Ascending aorta (tissue), 2 donors: ENCODE measurements around the gene PRAME. TPM values are rescaled to one million over a fixed set of nuclear protein-coding genes. Genes with fewer than 3 reads are reported as not detected.
"Not testable (repeated sequence)": the region's sequence is repeated elsewhere in the genome, so short reads cannot be mapped to it uniquely, and the experiment has no call there.

Source experiments
- DNase-seq, 2 donors: peaks; one replicate each; pipeline ENCODE4 v3.0.0-alpha.2; 2019; ENCODE audit warnings: low spot score in 2 of 2
- H3K27ac ChIP-seq, 2 donors: fragments of 200-600 bp; sonication (generic); one replicate each; pipeline ENCODE4 v1.5.1; 2016 to 2017; ENCODE audit warnings: mild to moderate bottlenecking in 1 of 2
- H3K27me3 ChIP-seq: fragments of 200-600 bp; sonication (generic); one replicate; pipeline ENCODE4 v1.5.1; 2017
- H3K36me3 ChIP-seq, 2 donors: fragments of 200-600 bp; sonication (generic); one replicate each; pipeline ENCODE4 v1.5.1; 2016
- H3K4me1 ChIP-seq, 2 donors: fragments of 200-600 bp; sonication (generic); one replicate each; pipeline ENCODE4 v1.5.1; 2016 to 2017; ENCODE audit warnings: mild to moderate bottlenecking in 1 of 2
- H3K4me3 ChIP-seq, 2 donors: fragments of 200-600 bp; sonication (generic); one replicate each; pipeline ENCODE4 v1.5.1; 2016 to 2017; ENCODE audit warnings: mild to moderate bottlenecking in 1 of 2
- H3K9me3 ChIP-seq, 2 donors: fragments of 200-600 bp; sonication (generic); one replicate each; pipeline ENCODE4 v1.5.1; 2016
- intact Hi-C: fragments of 100-400 bp; cut with DNase I; formaldehyde crosslinking; loops from one replicate; pipeline ENCODE4 v1.15.1; 2023
- total RNA-seq: library from RNA; depleted of rRNA; stranded (reverse); fragments of >200 nt; gene quantifications from one replicate; pipeline ENCODE4 v1.1.0, GENCODE V29; 2016
- TF ChIP-seq, protein P1 (sequence below), 3 experiments: fragments of 200-600 bp in 2 of 3; fragments of 450-650 bp in 1 of 3; sonication (generic) in 2 of 3; IDR thresholded peaks; one replicate each; pipeline ENCODE4 v1.5.1; 2016 to 2019; ENCODE audit warnings: antibody characterized with exemption in 3 of 3, mild to moderate bottlenecking in 1 of 3, moderate library complexity in 1 of 3

PRAME gene
- total RNA-seq, 1 donor from 2014 or later = not detected

DNA sequence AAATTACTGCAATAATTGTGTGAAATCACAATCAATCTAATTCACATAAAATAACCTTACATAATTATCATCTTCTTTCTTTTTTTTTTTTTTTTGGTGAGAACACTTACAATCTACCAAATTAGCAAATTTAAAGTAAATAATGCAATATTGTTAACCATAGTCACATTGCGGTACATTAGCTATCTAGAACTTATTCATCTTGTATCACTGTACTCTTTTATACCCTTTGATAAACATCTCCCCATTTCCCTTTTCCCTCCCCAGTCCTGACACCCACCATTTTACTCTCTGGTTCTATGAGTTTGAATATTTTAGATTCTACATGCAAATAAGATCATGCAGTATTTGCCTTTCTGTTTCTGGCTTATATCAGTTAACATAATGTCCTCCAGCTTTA, 24.0 kb upstream of the PRAME start:
- no peaks in the 10 kb centered on the region for H3K4me1 ChIP-seq
- DNase-seq = no peak
- no peaks in the 10 kb centered on the region for H3K9me3 ChIP-seq
- H3K36me3 ChIP-seq = no peaks in the 10 kb centered on the region
- H3K27ac ChIP-seq = no peak overlapping the region
- intact Hi-C loops = no loop called here
- no peaks in the 10 kb centered on the region for H3K27me3 ChIP-seq
- TF ChIP-seq, protein P1, sequence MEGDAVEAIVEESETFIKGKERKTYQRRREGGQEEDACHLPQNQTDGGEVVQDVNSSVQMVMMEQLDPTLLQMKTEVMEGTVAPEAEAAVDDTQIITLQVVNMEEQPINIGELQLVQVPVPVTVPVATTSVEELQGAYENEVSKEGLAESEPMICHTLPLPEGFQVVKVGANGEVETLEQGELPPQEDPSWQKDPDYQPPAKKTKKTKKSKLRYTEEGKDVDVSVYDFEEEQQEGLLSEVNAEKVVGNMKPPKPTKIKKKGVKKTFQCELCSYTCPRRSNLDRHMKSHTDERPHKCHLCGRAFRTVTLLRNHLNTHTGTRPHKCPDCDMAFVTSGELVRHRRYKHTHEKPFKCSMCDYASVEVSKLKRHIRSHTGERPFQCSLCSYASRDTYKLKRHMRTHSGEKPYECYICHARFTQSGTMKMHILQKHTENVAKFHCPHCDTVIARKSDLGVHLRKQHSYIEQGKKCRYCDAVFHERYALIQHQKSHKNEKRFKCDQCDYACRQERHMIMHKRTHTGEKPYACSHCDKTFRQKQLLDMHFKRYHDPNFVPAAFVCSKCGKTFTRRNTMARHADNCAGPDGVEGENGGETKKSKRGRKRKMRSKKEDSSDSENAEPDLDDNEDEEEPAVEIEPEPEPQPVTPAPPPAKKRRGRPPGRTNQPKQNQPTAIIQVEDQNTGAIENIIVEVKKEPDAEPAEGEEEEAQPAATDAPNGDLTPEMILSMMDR (IDR thresholded peaks at IDR 0.05) = no peak
- no peak overlapping the region for H3K4me3 ChIP-seq

- H3K9me3 ChIP-seq, H3K4me1 ChIP-seq, intact Hi-C loops, H3K4me3 ChIP-seq, DNase-seq, H3K36me3 ChIP-seq, H3K27me3 ChIP-seq, H3K27ac ChIP-seq: not testable (repeated sequence)
Measured at GRCh38 chr22:22581524-22581923, 22.5 kb upstream of the PRAME start.

- Histone ChIP-seq H3K27me3 (no peaks in the 10 kb centered on the region), H3K4me1 (no peaks in the 10 kb centered on the region), H3K4me3 (no peak overlapping the region), H3K36me3 (no peaks in the 10 kb centered on the region), H3K9me3 (no peaks in the 10 kb centered on the region), H3K27ac (no peak overlapping the region)
- intact Hi-C loops = no loop called here
- DNase-seq = no peak
- TF ChIP-seq, protein P1 (IDR thresholded peaks at IDR 0.05) = no peak
Measured at GRCh38 chr22:22579869-22580604, 21.0 kb upstream of the PRAME start.

DNA sequence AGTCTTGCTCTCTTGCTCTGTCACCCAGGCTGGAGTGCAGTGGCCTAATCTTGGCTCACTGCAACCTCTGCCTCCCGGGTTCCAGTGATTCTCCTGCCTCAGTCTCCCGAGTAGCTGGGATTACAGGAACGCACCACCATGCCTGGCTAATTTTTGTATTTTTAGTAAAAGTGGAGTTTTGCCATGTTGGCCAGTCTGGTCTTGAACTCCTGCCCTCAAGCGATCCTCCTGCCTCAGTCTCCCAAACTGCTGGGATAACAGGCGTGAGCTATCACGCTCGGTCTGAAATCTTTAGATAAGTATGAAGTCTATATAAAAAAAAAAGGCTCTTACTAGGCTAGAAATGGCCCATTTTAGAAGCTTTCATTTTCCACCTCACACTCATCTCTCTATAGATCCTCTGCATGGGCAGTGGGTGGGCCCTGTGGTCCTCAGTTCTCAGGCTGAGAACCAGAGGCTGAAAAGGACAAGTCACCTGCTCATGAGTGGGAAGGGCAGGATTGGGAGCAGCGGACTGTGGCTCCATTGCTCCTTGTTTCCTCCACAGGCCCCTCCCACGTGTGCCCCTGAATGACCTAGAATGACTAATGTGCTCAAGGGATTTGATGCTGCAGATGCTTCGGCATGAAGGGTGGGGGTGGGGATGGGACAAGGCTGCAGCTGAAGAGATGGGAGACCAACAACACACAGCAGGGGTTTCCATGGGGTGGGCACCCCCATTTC, 19.8 kb upstream of the PRAME start:
- intact Hi-C loops = no loop called here

GRCh38 chr22:22576989-22577427, 17.9 kb upstream of the PRAME start:
- TF ChIP-seq, protein P1 (IDR thresholded peaks at IDR 0.05) = no peak
- Histone ChIP-seq H3K4me3 (no peak overlapping the region), H3K4me1 (no peaks in the 10 kb centered on the region)

More for the DNA sequence above, 19.8 kb upstream of the PRAME start:
- TF ChIP-seq, protein P1 (IDR thresholded peaks at IDR 0.05) = no peak
- H3K27ac ChIP-seq = no peak overlapping the region
- DNase-seq = no peak
- H3K9me3 ChIP-seq = no peaks in the 10 kb centered on the region
- H3K27me3 ChIP-seq = no peaks in the 10 kb centered on the region
- no peaks in the 10 kb centered on the region for H3K4me1 ChIP-seq
- no peaks in the 10 kb centered on the region for H3K36me3 ChIP-seq
- no peak overlapping the region for H3K4me3 ChIP-seq

More at GRCh38 chr22:22576989-22577427, 17.9 kb upstream of the PRAME start:
- no peaks in the 10 kb centered on the region for H3K36me3 ChIP-seq
- H3K27ac ChIP-seq = no peak overlapping the region
- intact Hi-C loops = no loop called here
- no peaks in the 10 kb centered on the region for H3K27me3 ChIP-seq
- DNase-seq = no peak
- H3K9me3 ChIP-seq = no peaks in the 10 kb centered on the region
